Fibroblast of villous mesenchyme (primary cell): Measurements from ENCODE around the gene NXPH4. TPM values are rescaled to one million over a fixed set of nuclear protein-coding genes. Genes with fewer than 3 reads are reported as not detected.

Experiments used
- DNase-seq: peaks from one replicate; pipeline ENCODE4 v3.0.0-alpha.2; 2010; ENCODE audit warnings: low read depth
- H3K4me3 ChIP-seq: 2 replicates; pipeline ENCODE4 v1.5.1; 2011; ENCODE audit warnings: low read depth, mild to moderate bottlenecking, low read length
- CTCF ChIP-seq: IDR thresholded peaks from 2 replicates; pipeline ENCODE4 v1.5.1; 2012; ENCODE audit warnings: low read depth, mild to moderate bottlenecking, low read length; ENCODE audit not compliant: insufficient read depth
- total RNA-seq: library from RNA; depleted of rRNA; stranded (reverse); fragments of >200 nt; gene quantifications from 2 replicates; pipeline ENCODE4 v1.2.3, GENCODE V29; 2012

Gene NXPH4
- total RNA-seq, 1 donor = 1.3 TPM

GRCh38 chr12:57195611-57196371 lies 20.8 kb upstream of the NXPH4 start:
- H3K4me3 ChIP-seq = no peak overlapping the region
- no peak for TF ChIP-seq CTCF
- no peak for DNase-seq

GRCh38 chr12:57196439-57196838 lies 20.2 kb upstream of the NXPH4 start:
- no peak for TF ChIP-seq CTCF
- DNase-seq = no peak
- H3K4me3 ChIP-seq = no peak overlapping the region

- H3K4me3 ChIP-seq = no peak overlapping the region
- TF ChIP-seq CTCF = no peak
- no peak for DNase-seq
Measured at GRCh38 chr12:57196956-57197355, 19.6 kb upstream of the NXPH4 start.

GRCh38 chr12:57198329-57198728 lies 18.3 kb upstream of the NXPH4 start:
- TF ChIP-seq CTCF = no peak
- DNase-seq = no peak
- H3K4me3 ChIP-seq = no peak overlapping the region

- no peak for TF ChIP-seq CTCF
- no peak overlapping the region for H3K4me3 ChIP-seq
- DNase-seq = no peak
Measured at GRCh38 chr12:57199191-57199590, 17.4 kb upstream of the NXPH4 start.

- TF ChIP-seq CTCF = no peak
- no peak overlapping the region for H3K4me3 ChIP-seq
- DNase-seq = no peak
Measured at GRCh38 chr12:57200497-57200896, 16.1 kb upstream of the NXPH4 start.

- no peak for DNase-seq
- no peak overlapping the region for H3K4me3 ChIP-seq
- no peak for TF ChIP-seq CTCF
Measured at GRCh38 chr12:57201219-57201618, 15.4 kb upstream of the NXPH4 start.
